Activated CD8-positive, alpha-beta memory T cell treated with anti-CD3 and anti-CD28 coated beads for 48 hours (primary cell): ENCODE results near the gene CNOT9.

Experiments used
- DNase-seq, 3 experiments: peaks; one replicate each; pipeline ENCODE4 v3.0.0-alpha.2; 2020; ENCODE audit warnings: low read depth in 2 of 3, low spot score in 2 of 3

The CNOT9 gene

GRCh38 chr2:218577482-218578220, 9.0 kb downstream of the CNOT9 start:
- no peak for DNase-seq

- no peak for DNase-seq
These were observed 9.7 kb downstream of the CNOT9 start for GRCh38 chr2:218578272-218578877.

GRCh38 chr2:218582076-218582475, 13.4 kb downstream of the CNOT9 start:
- no peak for DNase-seq

GRCh38 chr2:218583983-218584850, 15.6 kb downstream of the CNOT9 start:
- DNase-seq: no peak

- no peak for DNase-seq
These were observed 16.9 kb downstream of the CNOT9 start for GRCh38 chr2:218585541-218585940.

GRCh38 chr2:218605432-218605831, 36.8 kb downstream of the CNOT9 start:
- DNase-seq: no peak

GRCh38 chr2:218607436-218608115, 38.9 kb downstream of the CNOT9 start, which contains the start of gene PLCD4:
Gene PLCD4 (plus strand): TSS chr2:218607899. CDS start chr2:218615740, 7,841 bp downstream.
- no peak for DNase-seq

GRCh38 chr2:218615868-218616315, 47.3 kb downstream of the CNOT9 start:
- DNase-seq: no peak

- no peak for DNase-seq
These were observed 49.6 kb downstream of the CNOT9 start for GRCh38 chr2:218618102-218618860.

- DNase-seq: no peak
These were observed 52.4 kb downstream of the CNOT9 start for GRCh38 chr2:218621007-218621406.

GRCh38 chr2:218622606-218623365, 54.1 kb downstream of the CNOT9 start:
- DNase-seq: no peak

GRCh38 chr2:218623366-218623705, 54.7 kb downstream of the CNOT9 start:
- DNase-seq: no peak

- DNase-seq: no peak
These were observed 57.7 kb downstream of the CNOT9 start for GRCh38 chr2:218626369-218626768.

GRCh38 chr2:218627939-218628338, 59.3 kb downstream of the CNOT9 start:
- no peak for DNase-seq

GRCh38 chr2:218631837-218632236, 63.2 kb downstream of the CNOT9 start:
- DNase-seq: no peak

GRCh38 chr2:218635719-218636118, 67.1 kb downstream of the CNOT9 start:
- no peak for DNase-seq

- DNase-seq: no peak
These were observed 69.7 kb downstream of the CNOT9 start for GRCh38 chr2:218638372-218638771.

- DNase-seq: no peak
These were observed 73.5 kb downstream of the CNOT9 start for GRCh38 chr2:218642121-218642656.

GRCh38 chr2:218642786-218643185, 74.1 kb downstream of the CNOT9 start:
- no peak for DNase-seq
